HG02938 (cell line): ENCODE results near the gene TSC22D3.
A peak's percentile ranks its signal among the peaks of the same experiment; 100 is the strongest.
"Not testable (repeated sequence)": the region's sequence is repeated elsewhere in the genome, so short reads cannot be mapped to it uniquely, and the experiment has no call there.

Experiments
- ATAC-seq: cut with Tn5 transposase; IDR thresholded peaks from one replicate; pipeline ENCODE4 v1.9.1; 2021; ENCODE audit warnings: mild to moderate bottlenecking, moderate library complexity; ENCODE audit not compliant: unreplicated experiment

Gene TSC22D3

GRCh38 chrX:107713203-107713542, 62.4 kb downstream of the TSC22D3 start:
- ATAC-seq: no peak

GRCh38 chrX:107712231-107713202, 63.1 kb downstream of the TSC22D3 start:
- ATAC-seq: no peak

- no peak for ATAC-seq
Observed at GRCh38 chrX:107711521-107712181, 63.9 kb downstream of the TSC22D3 start.

- ATAC-seq: peak; percentile 79
Observed at GRCh38 chrX:107710617-107711391, 64.8 kb downstream of the TSC22D3 start.

GRCh38 chrX:107709266-107709806, 66.3 kb downstream of the TSC22D3 start:
- peak; percentile 35 for ATAC-seq

GRCh38 chrX:107708762-107709161, 66.8 kb downstream of the TSC22D3 start:
- ATAC-seq: no peak

- no peak for ATAC-seq
Observed at GRCh38 chrX:107707866-107708265, 67.7 kb downstream of the TSC22D3 start.

- no peak for ATAC-seq
Observed at GRCh38 chrX:107706309-107706708, 69.3 kb downstream of the TSC22D3 start.

GRCh38 chrX:107704587-107704986, 71.0 kb downstream of the TSC22D3 start:
- ATAC-seq: no peak

GRCh38 chrX:107704181-107704580, 71.4 kb downstream of the TSC22D3 start:
- ATAC-seq: no peak

GRCh38 chrX:107701493-107702121, 74.0 kb downstream of the TSC22D3 start:
- no peak for ATAC-seq

GRCh38 chrX:107700790-107701189, 74.8 kb downstream of the TSC22D3 start:
- ATAC-seq: no peak

GRCh38 chrX:107700317-107700774, 75.2 kb downstream of the TSC22D3 start:
- ATAC-seq: no peak

- ATAC-seq: no peak
Observed at GRCh38 chrX:107699616-107700015, 76.0 kb downstream of the TSC22D3 start.

GRCh38 chrX:107691024-107691448, 84.6 kb downstream of the TSC22D3 start:
- ATAC-seq: no peak

- ATAC-seq: no peak
Observed at GRCh38 chrX:107687445-107687844, 88.1 kb downstream of the TSC22D3 start.

GRCh38 chrX:107686792-107687191, 88.8 kb downstream of the TSC22D3 start:
- no peak for ATAC-seq

- no peak for ATAC-seq
Observed at GRCh38 chrX:107686026-107686425, 89.6 kb downstream of the TSC22D3 start.

- not testable (repeated sequence) for ATAC-seq
Observed at GRCh38 chrX:107685586-107685985, 90.0 kb downstream of the TSC22D3 start.

GRCh38 chrX:107684956-107685385, 90.6 kb downstream of the TSC22D3 start:
- ATAC-seq: peak; percentile 83
